Hematopoietic multipotent progenitor cell treated with erythropoietin and hydrocortisone succinate and interleukin-3 and kit ligand, for 4 days (in vitro differentiated cells): ENCODE data around the gene GLRX5.

ENCODE experiments used
- DNase-seq: peaks from one replicate; pipeline ENCODE4 v3.0.0-alpha.2; 2015

Gene GLRX5

DNA sequence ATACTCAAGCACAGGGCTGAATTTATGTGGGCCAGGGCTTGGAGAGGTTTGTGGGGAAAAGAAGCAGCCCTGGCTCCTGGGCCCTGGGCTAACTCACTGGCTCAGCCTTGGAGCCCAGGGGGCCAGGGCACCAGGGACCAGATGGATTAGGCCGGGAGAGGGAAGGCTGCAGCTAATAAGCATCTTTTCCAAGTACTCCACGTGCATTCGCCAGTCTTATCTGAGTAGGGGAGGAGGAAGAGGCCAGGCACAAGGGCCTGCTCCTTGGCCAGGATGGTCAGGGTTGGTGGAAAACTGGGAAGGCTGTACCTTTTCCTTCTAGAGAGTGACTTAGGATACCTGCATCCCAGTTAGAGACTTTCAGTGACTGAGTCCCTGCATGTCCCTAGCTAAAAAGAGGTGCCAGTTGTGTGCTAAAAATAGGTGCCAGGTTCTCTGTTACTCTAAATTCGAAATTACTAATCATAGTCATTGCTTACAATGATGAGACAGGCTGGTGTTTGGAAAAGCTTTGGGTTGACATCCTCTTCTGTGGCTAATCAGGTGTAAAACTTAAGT is 1.3 kb downstream of the GLRX5 start:
- no peak for DNase-seq

DNA sequence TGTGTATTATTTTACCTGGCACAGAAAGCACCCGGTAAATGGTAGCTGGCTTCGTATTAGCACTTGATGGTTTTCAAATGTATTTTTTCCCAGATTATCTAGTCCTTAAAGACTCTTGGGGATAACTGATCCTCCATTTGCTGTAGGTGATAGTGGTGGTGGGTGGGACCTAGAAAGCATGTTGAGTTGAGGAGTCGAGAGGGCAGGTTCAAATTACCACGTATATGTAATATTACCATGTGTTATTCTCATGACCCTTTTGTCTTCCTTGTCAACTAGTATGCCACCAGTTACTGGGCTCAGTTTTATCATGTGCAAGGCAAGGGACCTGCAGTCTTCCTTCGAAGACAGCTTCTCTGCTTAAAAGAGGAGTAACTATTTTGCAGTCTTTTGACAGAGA is 1.8 kb downstream of the GLRX5 start:
- peak; percentile 31 for DNase-seq

DNA sequence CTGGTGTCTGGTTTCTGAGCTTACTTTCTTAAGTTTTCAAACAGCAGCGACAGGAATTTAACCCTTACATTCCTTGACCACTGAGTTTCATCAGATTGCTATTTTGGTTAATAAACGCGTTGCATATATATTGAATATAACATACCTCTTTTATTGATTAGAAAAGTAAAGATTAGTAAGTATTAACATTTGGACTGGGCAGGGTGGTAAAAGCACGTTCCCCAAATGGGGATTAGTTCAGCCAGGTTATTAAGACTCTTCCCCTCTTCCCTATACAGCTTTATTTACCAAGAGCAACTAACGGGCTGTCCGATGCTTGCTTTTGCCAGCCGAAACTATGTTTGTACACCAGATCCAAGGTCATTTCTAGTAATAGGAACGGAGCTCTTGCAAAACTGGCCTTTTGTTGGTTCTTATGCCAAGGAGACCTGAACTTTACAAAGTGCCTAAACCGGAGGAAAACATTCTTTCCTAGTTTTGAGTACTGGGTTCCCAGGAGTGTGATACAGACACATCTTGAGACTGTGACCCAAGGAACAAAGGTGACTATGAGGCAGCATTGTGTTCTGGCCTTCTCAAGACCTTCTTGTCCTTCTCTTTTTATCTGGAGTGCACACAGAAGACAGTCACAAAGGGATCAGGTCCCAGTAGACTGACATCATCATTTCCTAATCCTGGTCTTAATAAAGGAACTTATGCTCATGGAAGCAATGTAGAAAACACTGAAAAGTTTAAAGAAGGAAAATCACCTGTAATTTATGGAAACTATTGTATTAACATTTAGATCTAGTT is 2.6 kb downstream of the GLRX5 start:
- no peak for DNase-seq

DNA sequence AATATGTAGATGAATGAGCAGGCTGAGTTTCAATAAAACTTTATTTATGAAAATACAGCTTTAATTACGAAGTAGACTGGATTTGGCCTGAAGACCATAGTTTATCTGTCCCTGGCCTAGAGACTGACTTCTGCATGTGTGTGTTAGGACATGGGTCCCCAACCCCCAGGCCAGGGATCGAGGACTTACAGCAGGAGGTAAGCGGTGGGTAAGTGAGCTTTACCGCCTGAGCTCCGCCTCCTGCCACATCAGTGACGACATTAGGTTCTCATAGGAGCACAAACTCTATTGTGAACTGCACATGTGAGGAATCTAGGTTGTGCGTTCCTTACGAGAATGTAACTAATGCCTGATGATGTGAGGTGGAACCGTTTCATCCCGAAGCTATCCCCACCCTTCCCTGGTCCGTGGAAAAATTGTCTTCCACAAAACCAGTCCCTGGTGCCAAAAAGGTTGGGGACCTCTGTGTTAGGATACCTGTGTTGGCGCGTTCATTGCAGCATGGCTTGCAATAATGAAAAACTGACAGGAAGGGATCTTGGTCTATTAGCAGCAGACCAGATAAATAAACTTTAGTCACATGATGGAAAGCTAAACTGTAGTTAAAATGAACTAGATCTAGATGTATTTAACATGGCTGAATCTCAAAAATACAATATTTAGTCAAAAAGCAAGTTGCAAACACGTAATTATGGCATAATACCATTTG is 4.1 kb downstream of the GLRX5 start:
- DNase-seq: no peak

DNA sequence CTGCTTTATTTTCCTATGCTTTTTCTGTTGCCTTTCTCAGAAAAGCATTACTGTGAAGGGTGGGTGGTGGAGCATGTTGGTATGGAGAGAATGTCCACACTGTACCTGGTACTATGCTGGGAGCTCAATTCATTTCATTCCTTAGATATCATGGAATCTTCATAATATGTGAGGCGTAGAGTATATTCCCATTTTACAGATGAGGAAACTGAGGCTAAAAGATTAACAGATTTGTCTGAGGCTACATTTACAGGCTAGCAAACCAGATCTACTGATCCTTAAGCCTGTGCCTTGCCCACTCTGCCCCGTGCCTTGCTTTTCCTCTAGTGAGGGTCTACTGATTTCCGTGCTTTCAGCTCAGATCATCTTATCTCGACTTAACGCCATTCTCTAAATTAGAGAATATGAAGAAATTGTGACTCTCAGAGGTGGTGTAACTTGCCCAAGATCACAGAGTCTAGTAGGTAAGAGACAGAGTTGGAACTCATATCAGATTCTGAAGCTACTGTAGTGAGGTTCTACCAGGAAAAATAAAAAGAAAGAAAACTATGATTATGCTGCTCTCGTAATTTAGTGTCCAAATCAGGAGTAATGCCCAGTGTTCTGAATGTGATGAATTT is 5.5 kb downstream of the GLRX5 start:
- no peak for DNase-seq

DNA sequence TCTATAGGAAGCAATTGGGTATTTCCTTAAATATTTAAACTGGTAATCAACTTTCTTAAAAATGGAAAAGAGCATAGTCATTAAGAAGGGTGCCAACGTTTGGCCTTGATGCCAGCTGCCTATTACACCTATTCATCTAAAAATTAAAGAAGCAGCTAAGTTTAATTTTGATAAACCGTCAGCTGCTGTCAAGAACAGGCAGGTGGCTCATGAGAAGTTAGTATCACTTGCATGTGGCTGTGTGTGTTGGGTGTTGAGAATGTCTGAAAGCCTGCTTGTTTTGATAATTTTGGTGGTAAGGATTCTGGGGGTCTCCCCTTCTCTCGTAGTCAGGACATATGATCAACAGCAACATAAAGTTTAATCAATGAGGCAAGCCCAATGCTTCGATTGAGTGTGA is 6.5 kb downstream of the GLRX5 start:
- DNase-seq: peak; percentile 42

DNA sequence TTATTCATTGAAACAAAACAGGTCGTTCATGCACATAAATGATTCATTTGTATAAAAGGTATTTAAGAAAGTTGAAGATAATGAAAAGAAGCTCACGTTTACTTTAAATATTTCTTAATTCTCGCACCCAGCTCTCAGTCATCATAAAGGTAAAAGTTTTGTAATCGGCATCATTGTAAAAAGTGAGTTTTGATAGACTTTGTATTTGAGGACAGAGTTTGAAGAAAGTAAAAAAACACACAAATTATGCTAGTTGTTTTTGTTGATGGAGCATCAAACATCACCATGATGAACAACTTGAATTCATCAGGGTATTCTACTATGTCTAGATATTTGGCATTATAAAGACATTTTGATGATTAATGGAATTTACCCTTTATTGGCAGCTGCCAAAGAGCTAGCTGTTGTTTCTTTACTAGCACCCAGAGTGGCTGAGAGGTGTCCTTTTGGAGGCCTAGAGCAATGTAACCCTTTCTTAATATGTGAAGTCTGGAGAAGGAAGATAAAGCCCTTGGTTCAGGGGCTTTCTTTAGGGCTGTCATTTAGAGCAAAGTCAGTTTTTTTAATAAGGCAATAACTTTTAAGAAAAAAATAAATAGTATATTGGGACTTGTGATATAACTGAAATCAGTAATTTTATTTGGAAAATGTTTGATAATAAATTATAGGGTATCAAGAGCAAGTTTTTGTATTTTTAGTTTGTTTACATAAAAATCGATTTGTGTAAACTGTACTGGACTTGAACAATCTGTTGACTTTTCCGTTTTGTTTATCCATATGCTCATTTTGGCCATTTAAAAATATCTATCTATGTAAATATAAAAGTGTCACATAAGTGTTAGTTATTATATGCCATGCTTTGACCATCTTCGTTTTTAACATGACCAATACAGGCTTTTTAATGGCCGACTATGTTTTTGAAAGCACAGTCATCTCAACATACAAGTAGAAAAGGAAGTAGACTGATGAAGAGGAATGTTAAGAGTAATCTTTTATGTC is 7.4 kb downstream of the GLRX5 start:
- peak; percentile 66 for DNase-seq

DNA sequence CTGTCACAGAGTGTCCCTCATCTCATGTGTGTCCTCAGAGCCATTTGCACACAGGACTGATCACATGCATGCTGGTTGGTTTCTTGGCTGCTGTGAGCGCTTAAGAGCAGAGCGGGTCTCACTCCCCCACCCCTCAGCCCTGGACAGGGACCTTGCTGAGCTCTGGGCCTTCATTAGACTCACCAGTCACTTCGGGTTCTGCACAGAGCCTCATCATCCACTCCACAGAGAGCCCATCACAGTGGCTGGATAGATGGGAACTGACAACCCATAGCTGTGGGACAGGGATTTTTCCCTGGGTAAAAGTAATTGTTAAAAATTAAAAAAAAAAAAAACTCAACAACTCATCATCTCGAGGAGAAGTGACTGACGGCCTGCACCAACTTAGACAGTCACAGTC is 8.2 kb downstream of the GLRX5 start:
- DNase-seq: no peak

DNA sequence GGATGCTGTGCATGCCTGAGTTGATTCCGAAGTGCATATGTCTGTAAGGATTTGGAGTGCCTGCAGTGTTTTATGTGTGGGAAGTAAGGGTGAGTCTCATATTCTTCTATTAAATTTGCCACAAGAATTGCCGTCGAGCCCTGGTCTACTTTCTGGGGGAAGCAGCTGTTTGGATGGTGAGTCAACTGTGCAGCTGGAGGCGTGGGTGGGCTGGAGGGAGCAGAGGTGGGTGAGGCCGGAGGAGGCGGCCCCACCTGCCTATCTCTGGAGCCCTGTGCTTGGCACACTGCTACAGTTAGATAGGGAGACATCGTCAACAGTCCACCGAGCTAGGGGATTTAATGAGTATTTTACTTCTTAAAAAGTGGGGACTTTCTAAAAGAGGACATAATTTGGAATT is 9.7 kb downstream of the GLRX5 start:
- peak; percentile 86 for DNase-seq

DNA sequence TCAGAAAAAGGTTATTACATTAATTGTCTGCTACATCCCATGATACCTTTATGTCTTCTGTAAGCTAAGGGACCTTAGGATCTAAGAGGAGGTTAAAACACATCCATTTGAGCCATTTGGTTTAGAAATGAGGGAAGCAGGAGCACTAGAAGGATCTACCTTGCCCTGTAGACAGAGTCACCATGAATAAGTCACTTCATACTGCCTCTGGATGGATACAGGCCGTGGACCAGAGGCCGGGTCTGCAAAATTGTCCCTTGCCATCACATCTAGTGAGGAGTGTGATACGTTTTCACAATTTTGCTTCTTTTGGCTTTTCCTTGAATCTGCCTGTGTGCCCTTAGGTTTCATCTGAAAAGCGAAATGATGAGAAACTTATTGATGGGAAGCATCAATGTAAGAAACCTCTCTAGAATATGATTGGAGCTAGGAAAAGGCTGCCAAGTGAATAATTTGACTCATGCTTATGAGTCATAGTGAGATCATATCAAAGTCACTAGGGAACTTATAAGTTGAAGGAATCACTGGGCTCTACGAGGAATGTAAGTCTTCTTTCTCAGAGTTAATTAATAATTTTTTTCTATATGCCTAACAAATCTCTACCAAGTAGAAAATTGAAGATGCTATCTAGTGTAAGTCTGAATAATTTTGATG is 10.8 kb downstream of the GLRX5 start:
- DNase-seq: peak; percentile 43

DNA sequence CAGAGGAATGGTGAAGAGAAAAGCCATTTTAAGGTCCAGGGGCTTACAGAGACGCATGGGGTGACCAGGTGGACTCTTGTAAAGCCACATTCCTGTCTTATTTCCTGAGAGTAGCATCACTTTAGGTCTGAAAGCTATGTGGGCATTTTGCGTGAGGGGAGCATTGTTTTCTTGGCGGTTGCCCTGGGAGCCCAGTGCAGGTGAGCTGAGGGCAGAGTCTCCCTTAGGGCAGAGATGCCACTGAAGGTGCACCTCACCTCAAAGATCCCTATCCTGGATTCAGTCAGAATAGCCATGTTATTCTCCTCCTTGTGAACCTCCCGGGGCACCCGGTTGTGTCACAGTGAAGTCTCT is 12.4 kb downstream of the GLRX5 start:
- DNase-seq: no peak

DNA sequence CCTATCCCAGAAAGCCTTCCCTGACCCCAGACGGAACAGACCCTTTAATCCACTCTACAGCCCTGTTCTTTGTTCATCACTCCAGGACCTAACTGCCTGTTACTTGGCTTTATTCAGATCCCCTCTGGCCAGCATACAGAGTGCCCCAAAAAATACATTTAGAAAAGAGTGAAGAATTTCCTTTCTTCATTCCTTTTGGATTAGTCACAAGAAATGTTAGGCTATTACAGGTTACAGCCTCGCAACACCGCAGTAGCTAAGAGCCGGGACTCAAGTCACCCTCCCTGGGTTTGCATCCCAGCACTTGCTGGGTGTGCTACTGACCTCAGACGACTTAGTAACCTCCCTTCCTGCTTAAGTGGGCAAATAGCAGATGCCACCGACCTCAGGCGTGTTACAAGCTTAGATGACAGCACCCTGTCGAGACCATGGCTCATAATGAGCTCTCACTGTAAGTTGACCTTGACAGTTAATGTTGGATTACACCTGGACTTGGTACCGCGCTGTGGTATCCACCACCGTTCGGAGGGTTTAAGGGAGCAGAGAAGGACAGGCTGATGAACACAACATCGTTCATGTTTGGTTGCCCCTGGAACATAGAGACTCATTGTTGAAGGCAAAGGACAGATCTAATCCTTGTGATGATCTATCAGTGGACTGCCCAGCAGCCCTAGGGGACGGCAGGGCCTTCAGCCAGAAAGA is 12.9 kb downstream of the GLRX5 start:
- DNase-seq: no peak

DNA sequence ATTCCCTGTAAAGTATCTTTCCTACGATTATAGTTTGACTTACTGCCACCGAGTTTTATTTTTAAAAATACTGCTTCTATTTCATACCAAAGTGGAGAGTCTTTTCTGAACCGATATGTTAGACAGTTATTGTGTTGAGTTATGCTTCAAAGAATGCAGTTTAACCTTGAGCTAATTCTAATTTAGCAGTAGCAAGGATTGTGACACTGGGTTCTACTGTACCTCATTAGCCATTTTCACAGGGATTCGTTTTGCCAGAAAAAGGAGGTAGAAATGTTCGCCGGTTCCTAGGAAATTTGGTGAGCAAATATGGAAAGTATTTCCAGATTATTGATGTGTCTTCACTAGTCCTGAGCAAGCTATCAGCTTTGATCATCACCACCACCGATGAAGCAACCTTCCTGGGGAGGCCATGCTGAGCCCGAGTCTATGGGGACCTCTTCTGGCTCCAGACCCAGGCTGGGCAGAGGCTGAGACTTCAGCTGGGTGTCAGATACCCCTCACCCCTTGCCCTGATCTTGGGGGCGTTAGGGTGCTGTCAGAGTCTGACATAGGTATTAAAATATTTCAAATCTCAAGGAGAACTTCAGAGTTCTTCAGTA is 13.6 kb downstream of the GLRX5 start:
- peak; percentile 19 for DNase-seq

DNA sequence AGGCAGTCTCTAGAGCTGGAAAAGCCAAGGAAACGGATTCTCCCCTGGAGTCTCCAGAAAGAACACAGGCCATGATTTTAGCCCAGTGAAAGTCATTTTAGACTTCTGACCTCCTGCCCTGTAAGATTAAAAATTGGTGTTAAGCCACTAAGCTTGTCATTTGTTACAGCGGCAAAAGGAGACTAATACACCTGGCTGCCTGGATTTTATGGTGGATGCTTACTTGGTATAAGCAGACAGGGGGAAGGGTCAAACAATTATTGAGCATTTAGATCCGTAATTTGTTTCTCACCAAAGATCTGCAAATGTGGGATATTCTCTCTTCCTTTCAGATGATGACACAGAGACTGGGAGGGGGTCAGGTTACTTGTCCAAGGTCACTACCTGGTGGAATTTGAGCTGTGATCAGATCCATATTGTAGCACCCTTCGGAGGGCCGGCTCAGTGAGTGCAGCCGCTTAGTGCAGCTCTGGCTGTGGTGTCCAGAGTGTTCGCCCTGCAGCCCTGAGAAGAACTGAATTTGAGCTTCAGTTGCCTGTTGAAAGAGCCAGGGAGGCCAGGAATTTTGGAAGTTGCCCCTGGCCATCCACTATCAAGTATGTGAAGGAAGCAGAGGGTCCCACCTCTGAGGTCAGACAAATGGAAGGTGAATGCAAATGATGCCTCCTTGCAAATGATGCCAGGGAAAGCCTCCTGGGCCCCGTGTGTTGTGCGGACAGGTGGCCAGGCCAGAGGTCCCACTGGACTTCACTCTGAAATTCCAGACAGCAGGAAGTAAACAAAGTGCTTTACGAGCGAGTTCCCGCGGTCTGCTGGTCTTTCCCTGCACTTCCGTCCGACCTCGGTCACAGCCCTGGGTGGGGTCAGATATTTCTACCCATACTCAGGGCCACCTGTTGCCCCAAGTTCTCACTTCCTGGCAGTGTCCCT is 15.1 kb downstream of the GLRX5 start:
- DNase-seq: no peak

DNA sequence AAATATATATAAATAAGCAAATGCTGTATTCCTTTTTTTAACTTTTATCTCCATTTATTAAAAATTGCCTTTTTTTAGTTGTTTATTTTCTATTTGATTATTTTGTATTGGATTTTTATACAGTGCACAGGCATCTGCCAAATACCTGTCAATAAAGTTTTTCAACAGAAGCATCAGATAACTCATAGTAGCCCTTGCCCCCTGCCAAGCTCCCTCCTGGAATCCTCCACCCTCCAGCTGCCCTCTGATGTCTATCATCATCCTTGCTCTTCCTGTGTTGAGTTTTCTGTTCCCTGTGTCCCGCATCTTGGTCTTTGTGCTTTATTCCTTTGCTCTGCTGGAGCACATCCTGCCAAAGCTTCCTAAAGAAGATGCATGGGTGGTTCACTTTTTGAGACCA is 16.6 kb downstream of the GLRX5 start:
- DNase-seq: no peak

DNA sequence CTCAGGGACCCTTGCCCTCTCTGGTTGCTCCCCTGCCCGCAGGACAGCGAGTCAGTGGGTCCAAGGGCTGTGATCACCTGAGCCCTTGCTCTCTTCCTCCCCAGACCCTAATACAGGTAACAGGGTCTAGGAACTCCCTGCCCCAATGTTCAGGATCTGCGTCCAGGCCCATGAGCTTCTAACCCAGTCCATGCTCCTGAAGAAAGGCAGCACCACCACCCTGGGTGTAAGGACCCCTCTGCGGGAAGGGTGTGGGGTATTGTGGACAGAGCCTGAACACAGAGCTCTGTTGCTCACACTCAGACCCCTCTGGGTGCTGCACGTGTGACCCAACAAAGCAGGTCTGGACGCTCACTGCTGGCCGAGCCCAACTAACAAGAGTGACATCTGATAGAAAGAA is 18.3 kb downstream of the GLRX5 start:
- DNase-seq: no peak

DNA sequence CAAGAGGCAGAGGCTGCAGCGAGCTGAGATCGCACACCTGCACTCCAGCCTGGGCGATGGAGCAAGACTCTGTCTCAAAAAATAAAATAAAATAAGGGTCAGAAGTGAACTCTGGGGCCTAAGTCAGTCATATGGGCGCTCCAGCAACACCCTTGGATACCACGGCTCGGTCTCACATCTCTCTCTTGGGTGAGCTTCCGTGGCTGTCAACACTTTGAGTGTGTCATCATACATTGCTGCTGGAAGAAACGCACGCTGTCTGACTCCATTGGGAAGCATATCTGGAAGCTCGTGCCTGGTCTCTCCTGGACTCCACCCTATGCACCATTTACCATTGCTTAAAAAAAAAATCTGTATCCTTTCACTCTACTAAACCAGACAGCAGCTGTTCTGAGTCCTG is 20.2 kb downstream of the GLRX5 start:
- DNase-seq: no peak

DNA sequence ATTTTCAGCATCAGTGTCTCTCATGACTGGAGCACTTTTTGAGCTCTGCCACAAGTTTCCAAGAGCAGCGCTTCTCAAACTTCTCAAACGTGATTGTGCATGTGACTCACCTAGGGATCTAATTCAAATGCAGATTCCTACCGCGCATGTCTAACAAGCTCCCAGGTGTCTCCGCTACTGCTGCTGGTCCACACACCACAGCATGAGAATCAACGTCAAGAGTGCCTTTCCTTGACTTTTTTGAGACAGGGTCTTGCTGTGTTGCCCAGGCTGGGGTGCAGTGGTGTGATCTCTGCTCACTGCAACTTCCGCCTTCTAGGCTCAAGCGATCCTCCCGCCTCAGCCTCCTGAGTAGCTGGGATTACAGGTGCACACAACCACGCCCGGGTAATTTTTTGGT is 22.4 kb downstream of the GLRX5 start:
- DNase-seq: no peak

DNA sequence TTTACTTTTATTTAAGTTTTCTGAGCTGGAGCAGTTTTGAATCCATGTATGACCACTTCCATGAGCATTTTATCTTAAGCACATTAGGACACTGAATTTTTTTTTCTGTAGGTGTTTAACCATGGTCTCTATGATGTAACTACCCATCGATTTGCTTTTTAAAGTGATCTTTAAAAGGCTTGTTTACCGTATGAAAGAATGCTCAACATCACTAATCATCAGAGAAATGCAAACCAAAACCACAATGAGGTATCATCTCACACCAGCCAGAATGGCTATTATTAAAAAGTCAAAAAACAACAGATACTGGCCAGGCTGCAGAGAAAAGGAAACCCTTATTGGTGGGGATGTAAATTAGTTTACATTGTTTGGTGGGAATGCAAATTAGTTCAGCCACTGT is 23.0 kb downstream of the GLRX5 start:
- no peak for DNase-seq

DNA sequence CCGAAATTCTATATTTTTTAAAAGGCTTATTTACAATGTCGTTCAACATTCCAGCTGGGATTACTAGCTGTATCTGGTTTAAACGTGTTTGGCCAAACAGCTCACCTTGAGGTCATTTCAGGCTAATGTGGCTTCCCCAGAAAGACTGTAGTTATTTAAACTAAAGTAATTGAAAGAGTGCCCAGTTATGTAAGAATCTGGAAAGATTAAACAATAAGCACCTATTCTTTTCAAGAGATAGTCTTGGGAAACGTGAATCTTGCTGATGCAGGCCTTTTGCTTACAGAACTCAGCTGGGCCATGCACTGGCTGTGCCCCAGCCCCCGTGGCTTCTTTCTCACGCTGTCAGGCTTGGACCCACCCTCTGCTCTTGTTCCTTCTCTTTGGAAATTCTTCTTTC is 24.4 kb downstream of the GLRX5 start:
- DNase-seq: no peak
